Lower leg skin (tissue), 3 donors: ENCODE results near the gene CCDC146.
A peak's percentile ranks its signal among the peaks of the same experiment; 100 is the strongest.

Source experiments
- CTCF ChIP-seq, 3 donors: fragments of 450-650 bp; IDR thresholded peaks; one replicate each; pipeline ENCODE4 v1.5.1; 2016; ENCODE audit warnings: antibody characterized with exemption in 3 of 3, mild to moderate bottlenecking in 3 of 3, moderate library complexity in 2 of 3
- POLR2A ChIP-seq, 2 donors: fragments of 450-650 bp; IDR thresholded peaks; one replicate each; pipeline ENCODE4 v1.6.1; 2016 to 2017; ENCODE audit warnings: antibody characterized with exemption in 2 of 2, mild to moderate bottlenecking in 1 of 2, moderate library complexity in 1 of 2

GRCh38 chr7:77331938-77332695, 209.7 kb downstream of the CCDC146 start:
- no peak for TF ChIP-seq POLR2A (IDR thresholded peaks at IDR 0.05)
- TF ChIP-seq CTCF (IDR thresholded peaks at IDR 0.05) = peak in 1 of 3 donors; percentile 59
